Heart right ventricle (tissue), 16 donors: ENCODE data around the gene CTSZ. TPM values are rescaled to one million over a fixed set of nuclear protein-coding genes. Genes with fewer than 3 reads are reported as not detected.
A peak's percentile ranks its signal among the peaks of the same experiment; 100 is the strongest.

Experiments
- ATAC-seq, 8 donors: fragments of 200-7000 bp; cut with Tn5 transposase; one replicate each; pipeline ENCODE4 v1.9.1; 2020; ENCODE audit warnings: mild to moderate bottlenecking in 8 of 8, moderate library complexity in 8 of 8, moderate number of reproducible peaks in 1 of 8
- DNase-seq, 2 donors: peaks; one replicate each; pipeline ENCODE4 v3.0.0-alpha.2; 2020
- H3K27ac ChIP-seq, 10 donors: fragments of 200-600 bp; sonication (generic) in 2 of 10; one replicate each; pipeline versions ENCODE4 v1.5.0 to v1.8.0; 2020 to 2022; ENCODE audit warnings: mild to moderate bottlenecking in 3 of 10
- H3K27me3 ChIP-seq, 7 donors: fragments of 200-600 bp; one replicate each; pipeline ENCODE4 v1.8.0; 2021 to 2022; ENCODE audit warnings: mild to moderate bottlenecking in 2 of 7
- H3K36me3 ChIP-seq, 9 donors: fragments of 200-600 bp; sonication (generic) in 1 of 9; one replicate each; pipeline versions ENCODE4 v1.5.0 to v1.8.0; 2020 to 2022; ENCODE audit warnings: mild to moderate bottlenecking in 2 of 9
- H3K4me1 ChIP-seq, 9 donors: fragments of 200-600 bp; sonication (generic) in 1 of 9; one replicate each; pipeline versions ENCODE4 v1.5.0 to v1.8.0; 2020 to 2022; ENCODE audit warnings: mild to moderate bottlenecking in 4 of 9
- H3K4me3 ChIP-seq, 10 donors: fragments of 200-600 bp; sonication (generic) in 2 of 10; one replicate each; pipeline versions ENCODE4 v1.5.0 to v1.8.0; 2020 to 2022; ENCODE audit warnings: mild to moderate bottlenecking in 7 of 10, moderate library complexity in 2 of 10
- H3K9me3 ChIP-seq, 11 donors: fragments of 200-600 bp in 10 of 11; sonication (generic) in 2 of 11; one replicate each; pipeline versions ENCODE4 v1.5.0 to v1.8.0; 2013 to 2022; ENCODE audit warnings: mild to moderate bottlenecking in 2 of 11, control low read depth in 1 of 11, moderate library complexity in 1 of 11
- WGBS, 2 donors: extraction: QIAGEN DNeasy Blood & Tissue Kit; methylation state at CpG; one replicate each; pipeline ENCODE4 v1.1.7; 2013; ENCODE audit warnings: inconsistent platforms in 1 of 2; 5-methylcytosine and 5-hydroxymethylcytosine counted together
- intact Hi-C, 10 donors: fragments of 100-400 bp; cut with DNase I; formaldehyde crosslinking; loops; one replicate each; pipeline versions ENCODE4 v1.11.1 to v1.14.2; 2022
- polyA plus RNA-seq, 2 donors: library from polyadenylated mRNA; stranded (reverse); fragments of 200-250 nt; gene quantifications; one replicate each; pipeline ENCODE4 v1.2.3, GENCODE V29; 2013
- total RNA-seq, 10 donors: library from RNA; stranded (reverse); fragmentation: NEBNext Ultra II Directional in 3 of 10; extraction: Animal tissue kit (Norgen Biotek cat#: 25700) in 3 of 10; gene quantifications; one replicate each; pipeline versions ENCODE4 v1.2.1 to v1.2.4, GENCODE V29; 2021 to 2023
- TF ChIP-seq, protein P1 (sequence below), 9 donors: fragments of 200-600 bp; sonication (generic) in 2 of 9; IDR thresholded peaks; one replicate each; pipeline versions ENCODE4 v1.5.0 to v1.8.0; 2021 to 2022; ENCODE audit warnings: antibody characterized with exemption in 9 of 9, mild to moderate bottlenecking in 5 of 9, moderate library complexity in 1 of 9
- donor health status: Arrhythmogenic right ventricular cardiomyopathy.
- donor health status: ischemic (EF 13 %, LVEDD 7.1; RV severe dilation, severe dysfunction).
- donor health status: healthy with polysubstance abuse.
- donor health status: DM: no; HTN: yes; CAD: no.
- donor health status: DM: no; HTN: no; CAD: no.
- donor health status: ischemic (EF 25% LVEDD 6.9; RV normal size, moderate dysfunction).
- donor health status: ischemic (EF 25% LVEDD 5.7; RV mildly dilated, moderate dysfunction).
- donor health status: healthy.
- donor health status: DM: yes; HTN: yes; CAD: no.
- donor health status: Ischemic cardiomyopathy.
- donor health status: ischemic (EF 35%, LVEDD 5.7; RV mildly dilated, moderate dysfunction).
- donor health status: nonischemic (EF 11% LVEDD 7.7; RV severe dilation, severe dysfunction).
- donor health status: DM: yes; HTN: yes; CAD: no.
- donor health status: PGD.
- donor health status: ischemic (EF 29% LVEDD 5.4; RV normal size, mild dysfunction).
- donor health status: nonischemic (EF 23%, LVEDD 6.1; RV moderate dilation, normal function).

Gene CTSZ
- total and polyA plus RNA-seq, 12 donors = 83.9 to 278 (median 124) TPM

DNA sequence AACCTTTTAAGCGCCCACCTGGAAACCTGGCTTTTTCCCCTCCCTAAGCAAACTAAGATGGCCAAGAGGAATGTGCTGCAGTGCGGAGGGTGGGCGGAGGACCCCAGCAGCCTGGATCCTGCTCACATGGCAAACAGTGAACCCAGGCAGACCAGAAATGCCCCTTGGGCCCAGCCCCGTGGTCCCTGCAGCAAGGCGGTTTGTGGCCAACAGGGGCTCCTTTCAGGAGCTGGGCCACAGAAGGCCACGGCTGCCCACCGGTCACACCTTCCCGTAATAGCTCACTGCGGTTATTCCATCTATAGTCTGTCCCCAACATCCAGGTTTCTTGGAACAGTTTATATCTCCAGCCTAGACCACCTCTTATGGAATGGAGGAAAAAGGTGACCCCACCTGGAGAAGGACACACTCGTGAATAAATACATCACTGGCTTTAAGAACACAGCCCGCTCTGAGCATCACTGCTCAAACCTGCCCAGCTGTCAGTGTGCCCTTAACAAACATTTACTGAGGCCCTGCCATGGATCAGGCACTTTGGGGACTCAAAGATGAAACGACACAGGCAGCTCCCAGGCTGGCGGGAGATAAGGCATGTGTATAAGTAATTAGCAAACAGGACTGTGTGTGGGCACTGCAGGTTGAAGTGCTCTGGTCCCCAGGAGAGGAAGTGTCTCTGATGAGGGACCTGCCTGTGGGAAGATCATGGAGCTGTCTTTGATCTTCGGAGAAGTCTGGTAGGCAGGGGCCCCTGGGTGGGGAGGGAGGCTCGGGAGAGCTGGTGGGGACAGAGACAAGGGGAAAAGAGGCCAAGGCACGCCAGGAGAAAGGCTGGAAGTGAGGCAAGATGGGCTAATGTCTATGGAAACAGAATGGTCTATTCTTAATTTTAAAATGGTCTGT is 9.0 kb upstream of the CTSZ start:
- intact Hi-C loops = loop anchor here in 1 of 10 donors (10.0 kb wide), 1 partner anchor 121 kb away; no protein-coding TSS in a partner anchor
- H3K4me1 ChIP-seq = peaks cover 2 to 44% (median 34%) of the 10 kb centered on the region in 9 donors
- no peaks in the 10 kb centered on the region for H3K27me3 ChIP-seq
- WGBS, 2 donors = 80 to 85% methylated on average over 15 to 16 of the region's 16 CpGs
- H3K4me3 ChIP-seq = no peak overlapping the region
- no peak for DNase-seq
- peak overlapping the region in 4 of 10 donors; percentile 18 to 65 (median 48) for H3K27ac ChIP-seq
- TF ChIP-seq, protein P1, sequence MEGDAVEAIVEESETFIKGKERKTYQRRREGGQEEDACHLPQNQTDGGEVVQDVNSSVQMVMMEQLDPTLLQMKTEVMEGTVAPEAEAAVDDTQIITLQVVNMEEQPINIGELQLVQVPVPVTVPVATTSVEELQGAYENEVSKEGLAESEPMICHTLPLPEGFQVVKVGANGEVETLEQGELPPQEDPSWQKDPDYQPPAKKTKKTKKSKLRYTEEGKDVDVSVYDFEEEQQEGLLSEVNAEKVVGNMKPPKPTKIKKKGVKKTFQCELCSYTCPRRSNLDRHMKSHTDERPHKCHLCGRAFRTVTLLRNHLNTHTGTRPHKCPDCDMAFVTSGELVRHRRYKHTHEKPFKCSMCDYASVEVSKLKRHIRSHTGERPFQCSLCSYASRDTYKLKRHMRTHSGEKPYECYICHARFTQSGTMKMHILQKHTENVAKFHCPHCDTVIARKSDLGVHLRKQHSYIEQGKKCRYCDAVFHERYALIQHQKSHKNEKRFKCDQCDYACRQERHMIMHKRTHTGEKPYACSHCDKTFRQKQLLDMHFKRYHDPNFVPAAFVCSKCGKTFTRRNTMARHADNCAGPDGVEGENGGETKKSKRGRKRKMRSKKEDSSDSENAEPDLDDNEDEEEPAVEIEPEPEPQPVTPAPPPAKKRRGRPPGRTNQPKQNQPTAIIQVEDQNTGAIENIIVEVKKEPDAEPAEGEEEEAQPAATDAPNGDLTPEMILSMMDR (IDR thresholded peaks at IDR 0.05) = no peak
- H3K9me3 ChIP-seq = no peaks in the 10 kb centered on the region
- no peak for ATAC-seq
- peaks cover 0 to 1% (median 0%) of the 10 kb centered on the region in 9 donors for H3K36me3 ChIP-seq

DNA sequence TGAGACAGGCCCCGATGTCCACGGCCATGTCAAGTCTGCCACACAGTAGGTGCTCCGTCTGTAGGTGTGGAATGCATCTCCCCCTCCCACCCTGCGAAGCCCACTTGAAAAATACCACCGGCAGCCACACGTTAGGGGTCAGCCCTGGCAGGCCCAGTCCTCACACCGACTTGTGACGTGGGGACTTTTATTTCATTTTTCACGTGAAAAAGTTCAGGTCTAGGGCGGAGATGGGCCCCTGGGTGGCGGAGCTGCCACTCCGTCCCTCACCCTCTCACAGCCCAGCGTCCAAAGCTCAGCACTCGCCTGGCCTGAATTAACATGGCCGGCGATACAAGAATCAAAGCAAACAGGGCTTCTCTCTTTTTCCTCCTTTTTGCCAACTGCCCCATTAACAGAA is 8.4 kb upstream of the CTSZ start:
- TF ChIP-seq, protein P1 (IDR thresholded peaks at IDR 0.05) = no peak
- intact Hi-C loops = loop anchor here in 1 of 10 donors (10.0 kb wide), 1 partner anchor 121 kb away; no protein-coding TSS in a partner anchor
- ATAC-seq = no peak

DNA sequence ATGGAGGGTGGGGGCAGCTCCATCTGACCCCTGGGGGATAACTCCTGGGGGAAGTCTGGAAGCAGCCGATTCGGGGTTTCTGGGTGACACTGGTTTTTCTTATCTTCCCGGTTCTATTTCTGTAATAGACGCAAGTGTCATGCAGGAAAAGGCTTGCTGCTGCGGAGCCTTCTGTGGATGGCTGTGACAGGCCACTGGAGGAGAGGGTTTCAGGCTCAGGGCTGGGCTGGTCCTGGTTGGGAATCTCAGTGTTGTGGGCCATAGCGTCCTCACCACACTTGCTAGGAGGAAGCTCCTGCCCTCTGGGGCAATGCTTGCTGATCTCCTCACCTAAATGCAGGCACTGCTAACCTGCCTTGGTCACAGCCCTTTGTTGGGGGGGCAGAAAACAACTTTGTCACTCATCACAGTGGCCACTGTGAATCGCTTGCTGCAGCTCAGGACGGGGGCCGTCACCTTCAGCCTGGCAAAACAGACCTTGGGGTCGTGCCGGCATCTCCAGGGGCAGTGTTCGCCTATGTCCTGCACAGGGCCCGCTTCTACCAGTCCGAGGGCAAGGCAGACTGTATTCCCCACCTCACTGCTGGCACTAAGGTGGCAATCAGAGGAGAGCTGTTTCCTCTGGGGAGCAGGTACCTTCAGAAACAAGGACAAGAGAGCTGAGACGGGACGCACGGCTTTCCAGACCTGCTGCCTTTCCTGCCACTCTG is 7.8 kb upstream of the CTSZ start:
- Histone ChIP-seq H3K36me3 (no peaks in the 10 kb centered on the region), H3K4me1 (peaks cover 2 to 57% (median 45%) of the 10 kb centered on the region in 9 donors), H3K27me3 (no peaks in the 10 kb centered on the region), H3K9me3 (no peaks in the 10 kb centered on the region), H3K4me3 (peak overlapping the region in 1 of 10 donors; percentile 10), H3K27ac (peak overlapping the region in 9 of 10 donors; percentile 12 to 58 (median 51))
- ATAC-seq (peak in 6 of 8 donors; percentile 24 to 52 (median 46)), DNase-seq (no peak)
- WGBS, 2 donors = 66 to 74% methylated on average over 17 of the region's 17 CpGs
- intact Hi-C loops = loop anchor here in 1 of 10 donors (10.0 kb wide), 1 partner anchor 120 kb away; no protein-coding TSS in a partner anchor
- TF ChIP-seq, protein P1 (IDR thresholded peaks at IDR 0.05) = no peak

More for the DNA sequence above, 8.4 kb upstream of the CTSZ start:
- 93 to 95% methylated on average over 16 of the region's 16 CpGs for WGBS, 2 donors
- H3K36me3 ChIP-seq = no peaks in the 10 kb centered on the region
- no peaks in the 10 kb centered on the region for H3K27me3 ChIP-seq
- no peak for DNase-seq
- peaks cover 2 to 51% (median 40%) of the 10 kb centered on the region in 9 donors for H3K4me1 ChIP-seq
- peak overlapping the region in 4 of 10 donors; percentile 21 to 58 (median 48) for H3K27ac ChIP-seq
- no peak overlapping the region for H3K4me3 ChIP-seq
- no peaks in the 10 kb centered on the region for H3K9me3 ChIP-seq
